DND-41 (cell line): Measurements from ENCODE around the gene HCN2.

Experiments
- CTCF ChIP-seq: IDR thresholded peaks from 2 replicates; pipeline ENCODE4 v1.5.1; 2012; ENCODE audit warnings: borderline replicate concordance, low read length, moderate library complexity, mild to moderate bottlenecking; ENCODE audit not compliant: poor library complexity, severe bottlenecking; ENCODE audit errors: extremely low read depth
- EZH2 ChIP-seq: IDR thresholded peaks from 3 replicates; pipeline ENCODE4 v1.6.1; 2012; ENCODE audit warnings: borderline replicate concordance, low read depth, mild to moderate bottlenecking, moderate library complexity, low read length, inconsistent platforms; ENCODE audit not compliant: severe bottlenecking

GRCh38 chr19:570937-571565 lies 18.6 kb upstream of the HCN2 start:
- TF ChIP-seq CTCF (no peak), EZH2 (no peak)
